ENCODE measurements around the gene ZMYM5. TPM values are rescaled to one million over a fixed set of nuclear protein-coding genes. Genes with fewer than 3 reads are reported as not detected.
A peak's percentile ranks its signal among the peaks of the same experiment; 100 is the strongest.
"Not testable (repeated sequence)": the region's sequence is repeated elsewhere in the genome, so short reads cannot be mapped to it uniquely, and the experiment has no call there.

Gene ZMYM5
- total RNA-seq, 1 experiment from 2014 or later, result 7.5 TPM

DNA sequence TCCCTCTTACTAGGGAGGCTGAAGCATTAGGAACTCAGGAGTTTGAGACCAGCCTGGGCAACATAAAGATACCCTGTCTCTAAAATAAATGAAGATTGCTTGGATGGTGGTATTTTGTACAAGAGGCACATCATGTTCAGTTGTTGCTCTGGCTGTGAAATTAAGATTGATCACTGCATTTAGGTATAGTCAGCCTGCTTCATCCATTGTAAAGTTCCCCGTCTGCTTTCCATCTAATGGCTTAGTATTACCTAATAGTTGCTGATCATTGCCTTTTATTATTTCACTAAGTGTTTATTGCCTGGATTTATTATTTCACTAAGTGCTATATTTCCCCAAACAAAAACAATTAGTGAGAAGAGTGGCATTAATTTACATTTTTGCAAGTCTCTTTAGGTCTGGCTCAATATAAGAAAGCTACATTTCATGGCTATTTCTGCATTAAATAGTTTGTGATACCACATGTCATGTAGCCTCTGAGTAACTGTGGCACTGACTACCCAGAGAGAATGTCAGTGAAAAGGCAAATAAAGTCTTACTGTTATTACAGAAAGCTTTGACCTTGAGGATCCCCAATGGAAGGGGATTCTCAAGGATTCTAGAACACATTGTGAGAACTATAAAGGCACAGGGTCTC is 45.0 kb upstream of the ZMYM5 start:
- ATAC-seq (no peak), DNase-seq (no peak)
- H3K9me3 ChIP-seq (ENCODE audit: low read length), result no peaks in the 10 kb centered on the region
- H3K36me3 ChIP-seq (ENCODE audit: low read depth, low read length), result no peaks in the 10 kb centered on the region
- H4K20me1 ChIP-seq (ENCODE audit: low read length), result no peaks in the 10 kb centered on the region
- BruUV-seq (replicated peaks), result no TSS peak
- no peak overlapping the region for H3K9ac ChIP-seq (ENCODE audit: low read length)
- ChIA-PET CTCF (no interaction called here), POLR2A (ENCODE audit: unreplicated experiment) (no interaction called here)
- no peaks in the 10 kb centered on the region for H3K27me3 ChIP-seq (ENCODE audit: low read length)
- no peak overlapping the region for H2AFZ ChIP-seq (ENCODE audit: low read length)
- H3K4me2 ChIP-seq (ENCODE audit: low read length), result no peak overlapping the region
- no peak overlapping the region for H3K4me3 ChIP-seq (ENCODE audit: low read length)
- no peak for TF ChIP-seq CTCF (conservative IDR thresholded peaks at IDR 0.05; ENCODE audit: low read depth, low read length)
- no peak for TF ChIP-seq EZH2phosphoT487 (IDR thresholded peaks at IDR 0.05; ENCODE audit: borderline replicate concordance, low read length)
- TF ChIP-seq EZH2 (IDR thresholded peaks at IDR 0.05; ENCODE audit: low read length, unreplicated experiment), result no peak
- H3K4me1 ChIP-seq (ENCODE audit: insufficient read depth, low read length), result peaks cover 13% of the 10 kb centered on the region
- intact Hi-C loops (cut with micrococcal nuclease), result no loop called here
- H3K27ac ChIP-seq (ENCODE audit: low read length), result no peak overlapping the region
- H3K79me2 ChIP-seq (ENCODE audit: low read length), result no peaks in the 10 kb centered on the region
- no peaks in the 10 kb centered on the region for H3F3A ChIP-seq (ENCODE audit: low read length, unreplicated experiment)
- no peaks in the 10 kb centered on the region for H3K9me2 ChIP-seq (replicated peaks; ENCODE audit: low read length)

GRCh38 chr13:19905487-19906195 is 42.2 kb upstream of the ZMYM5 start:
- CTCF ChIA-PET; H3F3A ChIP-seq (ENCODE audit: low read length, unreplicated experiment); ATAC-seq: not testable (repeated sequence)

GRCh38 chr13:19890030-19890429 is 26.6 kb upstream of the ZMYM5 start:
- DNase-seq (no peak), ATAC-seq (no peak)
- no peaks in the 10 kb centered on the region for H3K36me3 ChIP-seq (ENCODE audit: low read depth, low read length)
- no peaks in the 10 kb centered on the region for H3K79me2 ChIP-seq (ENCODE audit: low read length)
- no peaks in the 10 kb centered on the region for H3K4me1 ChIP-seq (ENCODE audit: insufficient read depth, low read length)
- no TSS peak for BruUV-seq (replicated peaks)
- intact Hi-C loops (cut with micrococcal nuclease), result loop anchor here (10.0 kb wide), 1 partner anchor 215 kb away; no protein-coding TSS in a partner anchor
- H3F3A ChIP-seq (ENCODE audit: low read length, unreplicated experiment), result no peaks in the 10 kb centered on the region
- ChIA-PET CTCF (no interaction called here), POLR2A (ENCODE audit: unreplicated experiment) (no interaction called here)
- H4K20me1 ChIP-seq (ENCODE audit: low read length), result no peaks in the 10 kb centered on the region
- H3K27ac ChIP-seq (ENCODE audit: low read length), result no peak overlapping the region
- no peaks in the 10 kb centered on the region for H3K9me2 ChIP-seq (replicated peaks; ENCODE audit: low read length)
- no peak overlapping the region for H3K4me2 ChIP-seq (ENCODE audit: low read length)
- TF ChIP-seq EZH2phosphoT487 (IDR thresholded peaks at IDR 0.05; ENCODE audit: borderline replicate concordance, low read length), result no peak
- no peak for TF ChIP-seq EZH2 (IDR thresholded peaks at IDR 0.05; ENCODE audit: low read length, unreplicated experiment)
- no peak for TF ChIP-seq CTCF (conservative IDR thresholded peaks at IDR 0.05; ENCODE audit: low read depth, low read length)
- no peaks in the 10 kb centered on the region for H3K27me3 ChIP-seq (ENCODE audit: low read length)
- H2AFZ ChIP-seq (ENCODE audit: low read length), result no peak overlapping the region
- no peak overlapping the region for H3K4me3 ChIP-seq (ENCODE audit: low read length)
- no peaks in the 10 kb centered on the region for H3K9me3 ChIP-seq (ENCODE audit: low read length)
- no peak overlapping the region for H3K9ac ChIP-seq (ENCODE audit: low read length)

More at GRCh38 chr13:19905487-19906195, 42.2 kb upstream of the ZMYM5 start:
- H3K9ac ChIP-seq (ENCODE audit: low read length); H3K9me3 ChIP-seq (ENCODE audit: low read length); H4K20me1 ChIP-seq (ENCODE audit: low read length); POLR2A ChIA-PET (ENCODE audit: unreplicated experiment); H3K27ac ChIP-seq (ENCODE audit: low read length); H3K4me3 ChIP-seq (ENCODE audit: low read length); BruUV-seq (replicated peaks); H3K36me3 ChIP-seq (ENCODE audit: low read depth, low read length); H3K27me3 ChIP-seq (ENCODE audit: low read length); H2AFZ ChIP-seq (ENCODE audit: low read length); H3K9me2 ChIP-seq (replicated peaks; ENCODE audit: low read length); intact Hi-C loops (cut with micrococcal nuclease); H3K79me2 ChIP-seq (ENCODE audit: low read length); H3K4me2 ChIP-seq (ENCODE audit: low read length): not testable (repeated sequence)
- peaks cover 11% of the 10 kb centered on the region for H3K4me1 ChIP-seq (ENCODE audit: insufficient read depth, low read length)
- DNase-seq, result peak; percentile 14
